ENCODE results near the gene SOX5.

DNA sequence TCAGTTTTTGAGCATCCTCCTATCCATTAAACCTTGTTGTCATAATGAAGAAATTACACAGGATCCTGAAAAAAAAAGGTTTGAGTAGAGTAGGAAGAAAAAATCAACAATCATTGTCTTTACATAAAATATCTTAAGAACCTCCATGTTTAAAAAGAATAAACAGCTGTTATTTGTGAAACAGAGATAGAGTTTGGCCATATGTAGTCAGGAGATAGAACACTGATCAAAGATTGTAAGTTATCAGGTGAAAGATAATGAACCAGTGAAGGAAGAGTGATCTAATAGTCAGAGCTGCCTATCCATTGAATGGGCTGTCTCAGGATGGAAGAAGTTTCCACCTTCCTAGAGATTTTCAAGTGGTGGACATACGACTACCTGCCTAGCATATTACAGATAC lies 397.1 kb downstream of the SOX5 start:
- TF ChIP-seq, protein P1, sequence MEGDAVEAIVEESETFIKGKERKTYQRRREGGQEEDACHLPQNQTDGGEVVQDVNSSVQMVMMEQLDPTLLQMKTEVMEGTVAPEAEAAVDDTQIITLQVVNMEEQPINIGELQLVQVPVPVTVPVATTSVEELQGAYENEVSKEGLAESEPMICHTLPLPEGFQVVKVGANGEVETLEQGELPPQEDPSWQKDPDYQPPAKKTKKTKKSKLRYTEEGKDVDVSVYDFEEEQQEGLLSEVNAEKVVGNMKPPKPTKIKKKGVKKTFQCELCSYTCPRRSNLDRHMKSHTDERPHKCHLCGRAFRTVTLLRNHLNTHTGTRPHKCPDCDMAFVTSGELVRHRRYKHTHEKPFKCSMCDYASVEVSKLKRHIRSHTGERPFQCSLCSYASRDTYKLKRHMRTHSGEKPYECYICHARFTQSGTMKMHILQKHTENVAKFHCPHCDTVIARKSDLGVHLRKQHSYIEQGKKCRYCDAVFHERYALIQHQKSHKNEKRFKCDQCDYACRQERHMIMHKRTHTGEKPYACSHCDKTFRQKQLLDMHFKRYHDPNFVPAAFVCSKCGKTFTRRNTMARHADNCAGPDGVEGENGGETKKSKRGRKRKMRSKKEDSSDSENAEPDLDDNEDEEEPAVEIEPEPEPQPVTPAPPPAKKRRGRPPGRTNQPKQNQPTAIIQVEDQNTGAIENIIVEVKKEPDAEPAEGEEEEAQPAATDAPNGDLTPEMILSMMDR (conservative IDR thresholded peaks at IDR 0.05; ENCODE audit: low read length): no peak
- no peak for TF ChIP-seq EZH2phosphoT487 (IDR thresholded peaks at IDR 0.05; ENCODE audit: borderline replicate concordance)
